Measurements from ENCODE around the gene LSM4.

GRCh38 chr19:18319591-18320135 lies 3.2 kb downstream of the LSM4 start:
- TF ChIP-seq USF1 (IDR thresholded peaks at IDR 0.05) (no peak), MAX (IDR thresholded peaks at IDR 0.05) (no peak), EP300 (IDR thresholded peaks at IDR 0.05; ENCODE audit: borderline replicate concordance) (no peak), REST (IDR thresholded peaks at IDR 0.05; ENCODE audit: low read depth) (no peak), TAF1 (IDR thresholded peaks at IDR 0.05; ENCODE audit: low read depth) (no peak), RAD21 (IDR thresholded peaks at IDR 0.05; ENCODE audit: low read depth) (no peak), TCF12 (IDR thresholded peaks at IDR 0.05; ENCODE audit: low read depth) (no peak), EGR1 (IDR thresholded peaks at IDR 0.05) (no peak), CREB1 (IDR thresholded peaks at IDR 0.05; ENCODE audit: low read depth) (no peak)
